ENCODE measurements around the gene ACTN4. TPM values are rescaled to one million over a fixed set of nuclear protein-coding genes. Genes with fewer than 3 reads are reported as not detected.
"Not testable (repeated sequence)": the region's sequence is repeated elsewhere in the genome, so short reads cannot be mapped to it uniquely, and the experiment has no call there.

Gene ACTN4
- total RNA-seq = 178 TPM

DNA sequence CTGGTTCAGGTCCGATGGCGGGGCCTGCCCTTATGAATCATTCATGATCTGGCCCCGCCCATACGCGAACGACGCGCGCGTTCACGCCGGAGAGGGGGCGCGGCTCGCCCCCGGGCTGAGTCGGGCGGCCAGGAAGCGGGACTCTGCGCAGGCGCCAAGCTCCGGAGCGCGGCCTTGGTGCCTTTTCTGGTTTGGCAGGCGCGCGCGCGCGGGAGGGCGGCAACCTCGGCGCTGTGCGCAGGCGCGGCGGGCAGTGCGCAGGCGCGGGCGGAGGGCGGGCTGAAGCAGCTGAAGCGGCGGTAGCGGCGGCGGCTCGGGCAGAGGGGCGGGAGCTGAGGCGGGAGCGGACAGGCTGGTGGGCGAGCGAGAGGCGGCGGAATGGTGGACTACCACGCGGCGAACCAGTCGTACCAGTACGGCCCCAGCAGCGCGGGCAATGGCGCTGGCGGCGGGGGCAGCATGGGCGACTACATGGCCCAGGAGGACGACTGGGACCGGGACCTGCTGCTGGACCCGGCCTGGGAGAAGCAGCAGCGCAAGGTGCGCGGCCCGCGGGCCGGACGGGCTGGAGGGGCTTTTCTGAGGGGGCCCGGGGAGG, at the start of gene ACTN4:
ACTN4 (plus strand) TSS at position 282 of the 598 bp plus-strand sequence; CDS start at position 379, 97 bp downstream.
- peak; percentile 99 for DNase-seq

DNA sequence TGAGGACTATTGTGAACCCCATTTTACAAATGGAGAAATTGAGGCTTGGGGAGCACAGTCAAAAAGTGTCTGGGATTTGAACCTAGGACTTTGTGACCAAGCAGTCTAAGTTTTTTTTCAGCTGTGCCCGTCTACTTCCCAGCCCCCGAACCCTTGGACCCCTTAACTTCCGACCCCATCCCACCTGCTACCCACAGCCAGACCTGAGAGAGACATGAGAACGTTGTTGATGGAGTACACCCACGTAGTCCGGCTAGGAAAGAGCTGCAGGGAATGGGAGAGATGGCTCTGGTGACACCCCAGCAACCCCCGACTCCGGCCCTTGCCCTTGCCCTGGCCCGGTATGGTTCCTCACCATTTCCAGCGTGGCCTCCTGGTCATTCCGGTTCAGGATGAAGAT, 47.7 kb upstream of the ACTN4 start:
- DNase-seq = no peak

DNA sequence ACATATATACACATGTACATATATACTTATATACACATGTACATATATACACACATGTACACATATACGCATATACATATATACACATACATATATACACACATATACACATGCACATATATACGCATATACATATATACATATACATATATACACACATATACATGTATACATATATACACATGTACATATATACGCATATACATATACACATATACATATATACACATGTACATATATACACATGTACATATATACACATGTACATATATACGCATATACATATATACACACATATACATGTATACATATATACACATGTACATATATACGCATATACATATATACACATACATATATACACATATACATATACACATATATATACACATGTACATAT, 44.6 kb upstream of the ACTN4 start:
- not testable (repeated sequence) for DNase-seq

DNA sequence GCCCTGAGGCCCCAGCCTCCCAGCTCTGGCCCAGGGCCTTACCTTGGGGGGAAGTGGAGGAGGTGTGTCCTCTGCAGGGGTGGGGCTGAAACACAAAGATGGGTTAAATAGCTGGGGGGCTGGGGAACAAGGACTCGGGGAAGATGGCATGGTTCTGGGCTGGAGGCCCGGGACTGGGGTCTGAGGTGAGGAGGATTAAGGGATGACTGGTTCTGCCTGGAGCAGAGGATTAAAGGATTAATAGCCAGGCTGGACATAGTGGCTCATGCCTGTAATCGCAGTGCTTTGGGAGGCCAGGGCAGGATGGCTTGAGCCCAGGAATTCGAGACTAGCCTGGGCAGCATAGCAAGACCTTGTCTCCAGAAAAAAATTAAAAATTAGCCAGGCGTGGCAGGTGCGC, 41.3 kb upstream of the ACTN4 start:
- DNase-seq = no peak

DNA sequence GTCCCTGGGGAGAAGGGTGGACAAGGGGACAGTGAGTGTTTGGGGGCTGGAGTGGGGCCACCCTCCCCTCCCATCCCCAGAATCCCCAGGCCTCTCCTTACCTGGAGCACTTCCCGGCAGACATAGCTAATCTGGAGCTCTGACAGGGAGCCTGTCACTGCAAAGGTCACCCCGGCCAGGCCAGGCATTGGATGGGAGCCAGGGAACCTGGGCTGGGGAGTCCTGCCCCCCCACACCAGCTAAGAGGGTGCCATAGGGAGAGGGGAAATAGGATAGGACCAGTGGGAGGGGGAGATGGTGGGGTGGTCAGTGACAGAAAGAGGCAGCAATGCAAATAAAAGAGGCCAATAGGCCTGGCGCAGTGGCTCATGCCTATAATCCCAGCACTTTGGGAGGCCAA, 33.2 kb upstream of the ACTN4 start:
- DNase-seq = no peak

DNA sequence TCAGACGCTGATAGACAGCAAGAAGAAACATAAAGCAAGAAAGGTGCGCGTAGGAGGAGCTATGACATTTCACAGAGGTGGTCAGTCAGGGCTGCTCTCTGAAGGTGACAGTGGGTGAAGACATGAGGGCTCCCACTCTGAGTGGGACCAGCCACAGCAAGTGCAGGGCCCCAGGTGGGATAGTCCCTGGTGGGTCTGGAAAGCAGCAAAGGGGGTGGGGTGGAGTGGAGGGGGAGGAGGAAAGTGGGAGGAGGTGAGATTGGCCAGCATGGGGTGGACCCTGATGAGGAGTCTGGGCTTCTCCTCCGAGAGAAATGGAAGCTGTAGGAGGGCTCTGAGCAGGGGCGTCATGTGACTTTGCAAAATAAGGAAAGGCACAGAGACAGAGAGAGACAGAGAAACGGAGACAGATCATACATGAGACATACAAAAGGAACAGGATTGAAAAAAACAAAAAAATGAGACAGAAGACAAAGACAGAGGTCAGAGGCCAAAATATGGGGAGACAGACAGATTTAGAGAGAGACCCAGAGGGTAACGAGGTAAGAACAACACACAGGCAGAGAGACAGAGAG, 32.4 kb upstream of the ACTN4 start:
- no peak for DNase-seq

DNA sequence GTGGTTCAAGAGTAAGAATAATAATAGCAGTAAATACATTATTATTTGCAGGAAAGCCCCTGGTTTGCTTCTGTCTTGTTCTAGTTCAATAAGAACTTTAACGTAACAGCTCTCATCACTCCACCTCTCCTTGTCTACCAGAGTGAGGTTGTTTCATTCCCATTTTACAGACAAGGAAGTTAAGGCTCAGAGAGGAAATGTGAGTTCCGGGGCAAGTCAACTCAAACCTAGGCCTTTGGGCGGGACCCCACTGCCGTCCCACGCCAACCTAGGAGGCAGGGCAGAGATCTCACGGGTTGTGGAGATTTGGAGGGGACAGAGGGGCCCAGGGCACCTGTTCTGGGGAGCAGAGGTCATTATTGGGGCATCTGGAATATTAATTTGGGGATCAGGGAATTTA, 31.2 kb upstream of the ACTN4 start:
- DNase-seq = no peak

DNA sequence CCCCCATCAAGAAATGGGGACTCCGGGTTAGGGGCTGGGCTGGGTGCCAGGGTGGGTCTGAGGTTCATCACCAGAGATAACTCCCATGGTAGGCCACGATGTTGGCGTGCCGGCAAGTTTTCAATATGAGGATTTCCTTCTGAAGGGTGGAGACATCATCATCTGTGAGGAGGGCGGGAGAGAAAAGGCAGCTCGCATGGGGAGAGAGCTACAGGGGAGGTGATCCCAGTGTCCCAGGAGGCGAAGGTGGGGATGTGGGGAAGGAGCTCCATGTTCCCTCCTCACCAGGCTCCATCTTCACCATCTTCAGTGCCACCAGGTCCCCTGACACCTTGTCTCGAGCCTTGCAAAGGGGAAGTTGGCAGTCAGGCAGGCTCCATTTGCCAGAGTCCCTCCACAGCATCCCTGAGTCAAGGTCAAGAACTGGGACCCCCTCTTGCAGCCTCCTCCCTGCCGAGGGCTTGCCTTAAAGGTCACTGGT, 30.1 kb upstream of the ACTN4 start:
- no peak for DNase-seq

DNA sequence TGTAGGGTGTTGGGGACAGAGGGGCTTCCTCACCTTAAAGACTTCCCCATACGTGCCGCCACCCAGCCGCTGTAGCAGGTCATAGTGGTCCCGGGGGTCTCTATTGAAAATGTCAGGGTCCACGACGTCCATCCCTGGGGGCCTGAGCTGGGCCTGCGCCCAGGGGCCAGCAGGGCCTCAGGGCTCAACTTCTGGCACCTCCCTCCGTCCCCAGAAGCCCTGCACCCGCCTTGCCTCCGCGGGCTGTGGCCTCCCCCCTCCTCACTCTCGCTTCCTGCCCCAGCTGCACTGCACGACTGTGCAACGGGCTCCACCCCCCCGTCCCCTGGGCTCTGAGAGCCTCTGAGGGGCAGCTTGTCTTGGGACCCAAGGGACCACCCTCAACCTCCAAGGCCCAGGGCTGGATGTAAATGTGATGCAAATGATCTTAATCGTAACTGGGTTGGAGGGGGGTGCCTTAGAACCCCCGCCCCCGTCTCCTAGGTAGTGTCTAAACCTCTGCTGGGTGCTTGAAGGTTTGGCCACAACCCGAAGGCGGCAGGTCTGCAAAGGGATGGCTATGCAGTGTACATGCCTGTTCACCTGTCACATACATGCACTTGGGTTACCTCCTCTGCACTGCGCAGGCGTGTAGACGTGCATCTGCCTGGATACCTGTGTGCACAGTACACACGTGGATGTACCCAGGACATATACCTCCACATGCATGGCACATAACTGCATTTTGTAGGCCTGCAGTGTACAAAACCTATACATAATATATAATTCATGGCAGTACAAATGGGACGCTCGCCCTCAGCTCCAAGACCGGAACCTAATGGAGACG, 29.5 kb upstream of the ACTN4 start, which contains the start of gene MAP4K1:
MAP4K1 (minus strand) TSS at position 190 of the 826 bp plus-strand sequence; CDS start at position 132, 58 bp downstream.
- DNase-seq = peak; percentile 32

DNA sequence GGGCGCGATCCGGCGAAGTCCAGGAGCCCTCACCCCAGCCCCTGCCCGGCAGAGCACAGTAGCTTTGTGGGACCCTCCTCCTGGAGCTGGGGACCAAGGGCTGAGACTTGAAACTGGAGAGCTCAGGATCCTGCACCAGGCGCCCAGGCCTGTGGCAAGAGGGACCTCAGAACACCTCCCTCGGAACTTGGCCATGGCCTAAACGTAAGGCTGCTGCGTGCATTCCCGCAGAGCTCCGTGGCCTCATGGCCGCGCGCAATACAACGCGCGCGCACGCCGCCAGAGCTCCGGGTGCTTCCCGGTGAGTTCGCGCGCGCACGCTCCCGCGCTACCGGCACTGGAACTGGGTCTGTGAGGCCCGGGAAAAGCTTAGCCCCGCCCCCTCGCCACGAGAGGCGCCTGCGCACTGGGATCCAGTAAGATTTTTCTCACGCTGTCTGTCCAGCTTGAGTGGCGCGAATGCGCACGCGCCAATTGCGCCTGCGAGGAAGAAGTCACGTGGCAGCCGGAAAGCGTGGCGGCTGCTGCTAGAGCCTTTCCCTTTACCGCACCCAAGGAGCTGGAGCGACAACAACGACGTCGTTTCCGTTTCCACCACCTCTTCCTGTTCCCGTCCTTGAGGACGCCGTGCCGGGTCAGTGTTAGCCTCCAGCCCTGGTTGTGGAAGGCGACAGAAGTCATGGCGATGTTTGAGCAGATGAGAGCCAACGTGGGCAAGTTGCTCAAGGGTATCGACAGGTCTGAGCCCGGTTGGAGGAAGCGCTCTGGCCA, 28.7 kb upstream of the ACTN4 start, which contains the start of gene EIF3K:
EIF3K (plus strand) TSS at position 599 of the 771 bp plus-strand sequence; CDS start at position 680, 81 bp downstream.
- peak; percentile 100 for DNase-seq

DNA sequence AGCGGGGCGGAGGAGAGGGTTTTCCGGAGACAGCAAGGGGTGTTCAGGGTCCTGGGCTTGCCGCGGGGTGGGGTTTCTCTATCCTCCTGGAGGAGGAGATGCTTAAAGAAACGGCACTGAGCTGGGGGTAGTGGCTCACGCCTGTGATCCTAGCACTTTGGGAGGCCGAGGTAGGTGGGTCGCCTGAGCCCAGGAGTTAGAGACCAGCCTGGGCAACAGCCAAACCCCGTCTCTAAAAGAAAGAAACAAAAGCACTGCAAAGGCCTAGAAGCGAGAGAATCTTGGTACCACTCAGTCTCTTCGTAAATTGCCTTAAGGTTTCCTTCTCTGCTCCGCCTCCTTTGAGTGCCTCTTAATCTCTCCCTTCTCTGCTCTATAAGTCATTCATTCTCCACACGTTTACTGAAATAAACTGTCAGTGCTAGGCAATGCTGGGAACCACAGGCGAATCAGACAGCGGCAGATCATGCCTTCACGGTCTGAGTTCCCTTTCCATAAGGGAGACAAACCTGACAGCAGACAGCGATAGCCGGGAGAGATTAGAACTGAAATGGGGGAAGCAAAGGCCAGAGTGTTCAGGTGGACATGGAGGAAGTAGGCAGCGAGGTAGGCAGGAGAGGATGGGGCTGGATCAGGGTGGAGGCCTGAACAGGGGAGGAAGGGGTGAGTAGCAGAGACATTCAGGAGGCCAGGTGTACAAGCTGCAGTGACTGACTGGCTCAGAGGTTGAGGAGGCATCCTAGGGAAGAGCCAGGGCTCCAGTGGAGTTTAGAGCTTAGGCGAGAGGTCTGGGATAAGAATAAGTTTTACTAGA, 27.9 kb upstream of the ACTN4 start:
- DNase-seq = no peak

DNA sequence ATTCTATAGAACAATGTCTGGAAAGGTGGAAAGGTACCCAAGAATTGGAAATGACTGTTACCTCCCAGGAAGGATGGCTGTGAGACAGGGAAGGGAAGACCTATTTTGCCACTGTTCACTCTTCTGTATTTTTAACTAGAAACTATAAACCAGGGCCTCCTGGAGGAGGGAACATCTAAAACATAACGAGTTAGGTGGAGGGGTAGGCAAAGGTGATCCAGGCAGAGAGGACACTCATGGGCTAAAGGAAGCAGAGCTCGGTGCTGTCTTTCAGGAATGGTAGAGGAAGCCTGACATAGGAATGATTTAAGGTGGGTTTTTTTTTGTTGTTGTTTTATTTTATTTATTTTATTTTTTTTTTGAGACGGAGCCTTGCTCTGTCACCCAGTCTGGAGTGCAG, 22.6 kb upstream of the ACTN4 start:
- DNase-seq = no peak

DNA sequence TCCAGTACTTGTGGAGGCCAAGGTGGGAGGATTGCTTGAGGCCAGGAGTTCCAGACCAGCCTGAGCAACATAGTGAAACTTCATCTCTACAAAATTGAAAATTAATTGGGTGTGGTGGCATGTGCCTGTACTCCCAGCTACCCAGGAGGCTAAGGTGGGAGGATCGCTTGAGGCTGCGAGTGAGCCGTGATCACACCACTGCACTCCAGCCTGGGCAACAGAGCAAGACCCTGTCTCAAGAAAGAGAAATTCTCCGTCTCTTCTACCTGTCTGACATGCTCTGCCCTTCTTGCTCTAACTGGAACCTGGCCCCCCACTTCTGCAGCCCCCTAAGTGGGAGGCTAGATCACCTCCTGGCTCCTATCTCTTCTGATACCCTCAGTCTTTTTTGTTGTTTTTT, 21.0 kb upstream of the ACTN4 start:
- DNase-seq = no peak

DNA sequence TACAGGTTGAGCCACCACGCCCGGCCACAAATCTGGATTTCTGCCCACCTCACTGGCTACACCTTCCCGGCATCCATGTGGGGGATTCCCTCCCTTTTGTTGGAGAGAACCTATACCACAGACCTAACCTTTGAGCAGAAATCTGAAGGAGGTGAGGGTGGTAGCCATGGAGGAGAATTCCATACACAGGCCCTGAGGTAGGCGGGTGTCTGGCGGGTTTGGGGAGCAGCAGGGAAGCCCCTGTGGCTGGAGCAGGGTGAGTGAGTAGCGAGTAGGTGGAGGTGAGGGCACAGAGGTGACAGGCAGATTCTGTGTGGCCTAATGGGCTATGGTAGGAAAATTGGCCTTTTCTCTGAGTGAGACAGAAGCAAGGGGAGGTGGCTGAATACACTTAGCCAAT, 17.9 kb upstream of the ACTN4 start:
- DNase-seq = no peak

DNA sequence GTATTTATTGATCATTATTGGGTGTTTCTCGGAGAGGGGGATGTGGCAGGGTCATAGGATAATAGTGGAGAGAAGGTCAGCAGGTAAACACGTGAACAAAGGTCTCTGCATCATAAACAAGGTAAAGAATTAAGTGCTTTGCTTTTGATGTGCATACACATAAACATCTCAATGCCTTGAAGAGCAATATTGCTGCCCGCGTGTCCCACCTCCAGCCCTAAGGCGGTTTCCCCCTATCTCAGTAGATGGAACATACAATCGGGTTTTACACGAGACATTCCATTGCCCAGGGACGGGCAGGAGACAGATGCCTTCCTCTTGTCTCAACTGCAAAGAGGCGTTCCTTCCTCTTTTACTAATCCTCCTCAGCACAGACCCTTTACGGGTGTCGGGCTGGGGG, 16.1 kb upstream of the ACTN4 start:
- not testable (repeated sequence) for DNase-seq

DNA sequence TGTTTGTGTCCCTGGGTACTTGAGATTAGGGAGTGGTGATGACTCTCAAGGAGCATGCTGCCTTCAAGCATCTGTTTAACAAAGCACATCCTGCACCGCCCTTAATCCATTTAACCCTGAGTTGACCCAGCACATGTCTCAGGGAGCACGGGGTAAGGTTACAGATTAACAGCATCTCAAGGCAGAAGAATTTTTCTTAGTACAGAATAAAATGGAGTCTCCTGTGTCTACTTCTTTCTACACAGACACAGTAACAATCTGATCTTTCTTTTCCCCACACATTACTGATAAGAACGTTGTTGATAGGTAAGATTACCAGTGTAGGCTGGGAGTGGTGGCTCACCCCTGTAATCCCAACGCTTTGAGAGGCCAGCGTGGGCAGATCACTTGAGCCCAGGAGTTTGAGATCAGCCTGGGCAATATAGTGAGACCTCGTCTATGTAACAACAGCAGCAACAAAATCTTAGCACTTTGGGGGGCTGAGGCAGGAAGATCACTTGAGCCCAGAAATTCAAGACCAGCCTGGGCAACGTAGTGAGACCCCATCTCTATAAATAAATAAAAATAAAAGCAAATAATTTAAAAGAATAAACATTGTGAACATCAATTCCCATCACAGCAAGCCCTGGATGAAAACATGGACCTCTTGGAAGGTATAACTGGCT, 15.5 kb upstream of the ACTN4 start:
- DNase-seq = not testable (repeated sequence)

DNA sequence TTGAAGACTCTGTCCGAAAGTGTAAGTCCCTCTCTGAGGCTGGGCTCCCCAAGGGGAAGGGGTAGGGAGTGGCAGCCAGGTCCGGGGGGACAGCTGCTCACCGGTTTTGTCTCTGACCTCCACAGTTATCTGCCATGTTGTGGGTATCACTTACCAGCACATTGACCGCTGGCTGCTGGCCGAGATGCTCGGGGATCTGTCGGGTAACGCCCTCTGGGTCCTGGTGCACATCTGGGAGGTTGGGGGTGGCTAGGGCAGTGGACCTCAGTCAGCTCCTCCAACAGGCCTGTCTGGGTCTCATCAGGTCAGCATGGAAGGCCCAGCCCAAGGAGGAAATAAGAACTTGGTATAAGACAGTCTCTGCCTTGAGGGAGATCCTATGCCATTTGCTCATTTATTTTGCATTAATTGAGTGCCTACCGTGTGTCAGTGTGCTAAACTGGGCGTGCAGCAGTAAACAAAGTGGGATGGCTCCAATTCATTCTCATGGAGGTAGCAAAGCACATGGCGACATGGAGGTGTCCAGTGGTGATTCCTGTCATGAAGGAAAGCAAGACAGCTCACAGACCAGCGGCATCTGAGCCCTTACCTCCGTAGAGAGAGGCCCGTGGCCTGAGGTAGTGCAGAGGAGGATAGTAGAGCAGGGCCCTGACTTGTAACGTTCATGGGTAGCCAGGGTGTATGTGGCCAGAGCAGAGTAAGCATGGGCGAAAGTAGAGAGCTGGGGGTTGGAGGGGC, 14.8 kb upstream of the ACTN4 start:
- DNase-seq = no peak

DNA sequence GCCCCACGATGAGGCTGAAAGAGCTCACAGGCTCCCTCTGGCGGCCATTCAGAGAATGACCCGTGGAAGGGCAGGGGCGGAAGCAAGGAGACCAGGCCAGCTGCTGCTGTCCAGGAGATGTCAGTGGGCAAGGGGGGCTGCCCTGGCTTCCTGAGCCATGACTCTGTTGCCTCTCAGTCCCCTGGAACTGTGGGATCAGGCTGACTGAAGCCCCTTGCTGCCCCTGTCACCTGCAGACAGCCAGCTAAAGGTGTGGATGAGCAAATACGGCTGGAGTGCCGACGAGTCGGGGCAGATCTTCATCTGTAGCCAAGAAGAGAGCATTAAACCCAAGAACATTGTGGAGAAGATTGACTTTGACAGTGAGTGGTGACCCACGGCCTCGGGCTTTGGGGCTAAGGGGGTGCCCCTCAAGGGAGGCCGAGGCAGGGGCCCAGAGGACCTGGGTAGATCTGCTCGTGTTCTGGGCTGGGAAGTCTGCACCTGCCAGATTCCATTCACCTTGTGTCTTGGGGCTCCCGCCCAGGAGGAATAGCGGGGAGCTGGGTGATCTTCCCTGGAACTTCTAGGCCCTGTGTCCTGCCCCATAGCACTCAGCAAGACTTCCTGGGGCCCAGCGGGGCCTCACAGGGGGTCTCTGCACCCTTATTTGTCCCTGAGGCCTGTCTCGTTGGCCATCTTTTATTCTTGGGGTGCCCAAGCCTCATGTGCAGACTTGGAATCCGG, 12.5 kb upstream of the ACTN4 start:
- DNase-seq = peak; percentile 91
